Measurements from ENCODE around the gene KCNJ16.

Gene KCNJ16

GRCh38 chr17:70050931-70051330 lies 24.1 kb upstream of the KCNJ16 start:
- no peak for TF ChIP-seq CTCF (IDR thresholded peaks at IDR 0.05; ENCODE audit: extremely low read depth, missing control alignments)

GRCh38 chr17:70053241-70054234 lies 21.5 kb upstream of the KCNJ16 start:
- DNase-seq (ENCODE audit: low spot score), result no peak
- no peak for TF ChIP-seq CTCF (IDR thresholded peaks at IDR 0.05; ENCODE audit: extremely low read depth, missing control alignments)

More at GRCh38 chr17:70050931-70051330, 24.1 kb upstream of the KCNJ16 start:
- DNase-seq (ENCODE audit: low spot score), result no peak

- DNase-seq (ENCODE audit: low spot score), result no peak
- TF ChIP-seq CTCF (IDR thresholded peaks at IDR 0.05; ENCODE audit: extremely low read depth, missing control alignments), result no peak
These were observed 20.0 kb upstream of the KCNJ16 start for GRCh38 chr17:70055000-70055399.

- TF ChIP-seq CTCF (IDR thresholded peaks at IDR 0.05; ENCODE audit: extremely low read depth, missing control alignments), result no peak
- DNase-seq (ENCODE audit: low spot score), result no peak
These were observed 16.0 kb upstream of the KCNJ16 start for GRCh38 chr17:70059071-70059470.

- TF ChIP-seq CTCF (IDR thresholded peaks at IDR 0.05; ENCODE audit: extremely low read depth, missing control alignments), result no peak
- no peak for DNase-seq (ENCODE audit: low spot score)
These were observed 15.4 kb upstream of the KCNJ16 start for GRCh38 chr17:70059649-70060048.

- DNase-seq (ENCODE audit: low spot score), result no peak
- TF ChIP-seq CTCF (IDR thresholded peaks at IDR 0.05; ENCODE audit: extremely low read depth, missing control alignments), result no peak
These were observed 14.6 kb upstream of the KCNJ16 start for GRCh38 chr17:70060415-70060814.

GRCh38 chr17:70067134-70067533 lies 7.9 kb upstream of the KCNJ16 start:
- no peak for TF ChIP-seq CTCF (IDR thresholded peaks at IDR 0.05; ENCODE audit: extremely low read depth, missing control alignments)
- DNase-seq (ENCODE audit: low spot score), result no peak
